ENCODE data around the gene OTUD6A. TPM values are rescaled to one million over a fixed set of nuclear protein-coding genes. Genes with fewer than 3 reads are reported as not detected.

The OTUD6A gene
- total RNA-seq, 2 donors from 2014 or later: not detected

GRCh38 chrX:70030301-70030767 is 31.9 kb upstream of the OTUD6A start:
- TF ChIP-seq POLR2A (IDR thresholded peaks at IDR 0.05) (no peak), CTCF (IDR thresholded peaks at IDR 0.05) (peak; percentile 36 to 73 (median 60))
- Histone ChIP-seq H3K27ac (no peak overlapping the region), H3K9me3 (no peaks in the 10 kb centered on the region), H3K27me3 (no peaks in the 10 kb centered on the region), H3K4me1 (no peaks in the 10 kb centered on the region), H3K36me3 (replicated peaks in 1 of 2; ENCODE audit: insufficient read depth in 1 of 2, low read depth in 2 of 2) (no peaks in the 10 kb centered on the region), H3K4me3 (no peak overlapping the region)
- WGBS, 2 donors: 9 to 22% methylated on average over 4 of the region's 4 CpGs
- peak in 3 of 4 donors; percentile 32 to 45 (median 37) for DNase-seq
- intact Hi-C loops (cut with DNase I): no loop called here
- no peak for ATAC-seq

- WGBS, 2 donors: 68 to 74% methylated on average over 2 of the region's 2 CpGs
- Histone ChIP-seq H3K9me3 (no peaks in the 10 kb centered on the region), H3K27ac (no peak overlapping the region), H3K27me3 (no peaks in the 10 kb centered on the region), H3K4me3 (no peak overlapping the region), H3K36me3 (replicated peaks in 1 of 2; ENCODE audit: insufficient read depth in 1 of 2, low read depth in 2 of 2) (no peaks in the 10 kb centered on the region), H3K4me1 (no peaks in the 10 kb centered on the region)
- DNase-seq (no peak), ATAC-seq (no peak)
- intact Hi-C loops (cut with DNase I): no loop called here
- TF ChIP-seq CTCF (IDR thresholded peaks at IDR 0.05): no peak
- TF ChIP-seq POLR2A (IDR thresholded peaks at IDR 0.05): no peak
Observed at GRCh38 chrX:70032792-70033191, 29.5 kb upstream of the OTUD6A start.

GRCh38 chrX:70033348-70034051 is 28.8 kb upstream of the OTUD6A start:
- 69 to 70% methylated on average over 8 to 10 of the region's 10 CpGs for WGBS, 2 donors
- intact Hi-C loops (cut with DNase I): no loop called here
- no peak for TF ChIP-seq POLR2A (IDR thresholded peaks at IDR 0.05)
- peak in 5 of 7 experiments; percentile 15 to 30 (median 24) for TF ChIP-seq CTCF (IDR thresholded peaks at IDR 0.05)
- H3K4me1 ChIP-seq: no peaks in the 10 kb centered on the region
- no peak overlapping the region for H3K4me3 ChIP-seq
- no peak overlapping the region for H3K27ac ChIP-seq
- no peaks in the 10 kb centered on the region for H3K9me3 ChIP-seq
- peak in 1 of 4 donors; percentile 33 for DNase-seq
- no peaks in the 10 kb centered on the region for H3K36me3 ChIP-seq (replicated peaks in 1 of 2; ENCODE audit: insufficient read depth in 1 of 2, low read depth in 2 of 2)
- no peaks in the 10 kb centered on the region for H3K27me3 ChIP-seq
- ATAC-seq: no peak

GRCh38 chrX:70034646-70035045 is 27.6 kb upstream of the OTUD6A start:
- intact Hi-C loops (cut with DNase I): no loop called here
- H3K4me3 ChIP-seq: no peak overlapping the region
- TF ChIP-seq POLR2A (IDR thresholded peaks at IDR 0.05): no peak
- no peak for TF ChIP-seq CTCF (IDR thresholded peaks at IDR 0.05)
- no peaks in the 10 kb centered on the region for H3K9me3 ChIP-seq
- H3K4me1 ChIP-seq: no peaks in the 10 kb centered on the region
- H3K36me3 ChIP-seq (replicated peaks in 1 of 2; ENCODE audit: insufficient read depth in 1 of 2, low read depth in 2 of 2): no peaks in the 10 kb centered on the region
- no peak overlapping the region for H3K27ac ChIP-seq
- 84 to 100% methylated on average over 2 to 4 of the region's 4 CpGs for WGBS, 2 donors
- no peak for DNase-seq
- H3K27me3 ChIP-seq: no peaks in the 10 kb centered on the region
- ATAC-seq: no peak

GRCh38 chrX:70038515-70038914 is 23.7 kb upstream of the OTUD6A start:
- ATAC-seq (no peak), DNase-seq (no peak)
- no peak overlapping the region for H3K27ac ChIP-seq
- H3K4me1 ChIP-seq: no peaks in the 10 kb centered on the region
- no peak overlapping the region for H3K4me3 ChIP-seq
- no peaks in the 10 kb centered on the region for H3K9me3 ChIP-seq
- no peaks in the 10 kb centered on the region for H3K36me3 ChIP-seq (replicated peaks in 1 of 2; ENCODE audit: insufficient read depth in 1 of 2, low read depth in 2 of 2)
- TF ChIP-seq POLR2A (IDR thresholded peaks at IDR 0.05): no peak
- no peak for TF ChIP-seq CTCF (IDR thresholded peaks at IDR 0.05)
- intact Hi-C loops (cut with DNase I): no loop called here
- no peaks in the 10 kb centered on the region for H3K27me3 ChIP-seq
- WGBS, 2 donors: 80% methylated on average over 1 of the region's 2 CpGs; no CpG with 5 or more reads in 1 of the 2 donors

Measured in body of pancreas (tissue), 4 donors.